ENCODE data around the gene MYH15.
"Not testable (repeated sequence)": the region's sequence is repeated elsewhere in the genome, so short reads cannot be mapped to it uniquely, and the experiment has no call there.

DNA sequence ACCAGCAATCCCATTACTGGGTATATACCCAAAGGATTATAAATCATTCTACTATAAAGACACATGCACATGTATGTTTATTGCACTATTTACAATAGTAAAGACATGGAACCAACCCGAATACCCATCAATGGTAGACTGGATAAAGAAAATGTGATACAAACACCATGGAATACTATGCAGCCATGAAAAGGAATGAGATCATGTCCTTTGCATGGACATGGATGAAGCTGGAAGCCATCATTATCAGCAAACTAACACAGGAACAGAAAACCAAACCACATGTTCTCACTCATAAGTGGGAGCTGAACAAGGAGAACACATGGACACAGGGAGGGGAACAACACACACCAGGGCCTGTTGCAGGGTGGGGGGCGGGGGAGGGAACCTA is 131.4 kb downstream of the MYH15 start:
- TF ChIP-seq, protein P1, sequence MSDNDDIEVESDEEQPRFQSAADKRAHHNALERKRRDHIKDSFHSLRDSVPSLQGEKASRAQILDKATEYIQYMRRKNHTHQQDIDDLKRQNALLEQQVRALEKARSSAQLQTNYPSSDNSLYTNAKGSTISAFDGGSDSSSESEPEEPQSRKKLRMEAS (IDR thresholded peaks at IDR 0.05), result not testable (repeated sequence)
- not testable (repeated sequence) for TF ChIP-seq EP300 (IDR thresholded peaks at IDR 0.05; ENCODE audit: borderline replicate concordance in 1 of 2, low read depth in 2 of 2, low read length in 2 of 2); HDAC2 (IDR thresholded peaks at IDR 0.05; ENCODE audit: borderline replicate concordance in 1 of 2, low read depth in 2 of 2, low read length in 2 of 2); JUND (IDR thresholded peaks at IDR 0.05; ENCODE audit: low read length); SP1 (IDR thresholded peaks at IDR 0.05; ENCODE audit: low read depth, low read length); POLR2AphosphoS5 (IDR thresholded peaks at IDR 0.05; ENCODE audit: low read depth, low read length); RXRA (IDR thresholded peaks at IDR 0.05; ENCODE audit: insufficient read depth, low read depth, low read length); CEBPB (IDR thresholded peaks at IDR 0.05; ENCODE audit: low read depth, low read length); POLR2A (IDR thresholded peaks at IDR 0.05; ENCODE audit: control extremely low read depth in 1 of 2, low read depth in 2 of 2, low read length in 2 of 2)
- TF ChIP-seq, protein P2, sequence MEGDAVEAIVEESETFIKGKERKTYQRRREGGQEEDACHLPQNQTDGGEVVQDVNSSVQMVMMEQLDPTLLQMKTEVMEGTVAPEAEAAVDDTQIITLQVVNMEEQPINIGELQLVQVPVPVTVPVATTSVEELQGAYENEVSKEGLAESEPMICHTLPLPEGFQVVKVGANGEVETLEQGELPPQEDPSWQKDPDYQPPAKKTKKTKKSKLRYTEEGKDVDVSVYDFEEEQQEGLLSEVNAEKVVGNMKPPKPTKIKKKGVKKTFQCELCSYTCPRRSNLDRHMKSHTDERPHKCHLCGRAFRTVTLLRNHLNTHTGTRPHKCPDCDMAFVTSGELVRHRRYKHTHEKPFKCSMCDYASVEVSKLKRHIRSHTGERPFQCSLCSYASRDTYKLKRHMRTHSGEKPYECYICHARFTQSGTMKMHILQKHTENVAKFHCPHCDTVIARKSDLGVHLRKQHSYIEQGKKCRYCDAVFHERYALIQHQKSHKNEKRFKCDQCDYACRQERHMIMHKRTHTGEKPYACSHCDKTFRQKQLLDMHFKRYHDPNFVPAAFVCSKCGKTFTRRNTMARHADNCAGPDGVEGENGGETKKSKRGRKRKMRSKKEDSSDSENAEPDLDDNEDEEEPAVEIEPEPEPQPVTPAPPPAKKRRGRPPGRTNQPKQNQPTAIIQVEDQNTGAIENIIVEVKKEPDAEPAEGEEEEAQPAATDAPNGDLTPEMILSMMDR (IDR thresholded peaks at IDR 0.05; ENCODE audit: control extremely low read depth in 1 of 3, insufficient read depth in 1 of 3, low read depth in 1 of 3, low read length in 3 of 3), result not testable (repeated sequence)
- TF ChIP-seq, protein P3, sequence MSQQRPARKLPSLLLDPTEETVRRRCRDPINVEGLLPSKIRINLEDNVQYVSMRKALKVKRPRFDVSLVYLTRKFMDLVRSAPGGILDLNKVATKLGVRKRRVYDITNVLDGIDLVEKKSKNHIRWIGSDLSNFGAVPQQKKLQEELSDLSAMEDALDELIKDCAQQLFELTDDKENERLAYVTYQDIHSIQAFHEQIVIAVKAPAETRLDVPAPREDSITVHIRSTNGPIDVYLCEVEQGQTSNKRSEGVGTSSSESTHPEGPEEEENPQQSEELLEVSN (IDR thresholded peaks at IDR 0.05), result not testable (repeated sequence)
- TF ChIP-seq, protein P4, sequence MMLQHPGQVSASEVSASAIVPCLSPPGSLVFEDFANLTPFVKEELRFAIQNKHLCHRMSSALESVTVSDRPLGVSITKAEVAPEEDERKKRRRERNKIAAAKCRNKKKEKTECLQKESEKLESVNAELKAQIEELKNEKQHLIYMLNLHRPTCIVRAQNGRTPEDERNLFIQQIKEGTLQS (IDR thresholded peaks at IDR 0.05; ENCODE audit: insufficient read depth, low read depth, low read length), result not testable (repeated sequence)
- TF ChIP-seq, protein P5, sequence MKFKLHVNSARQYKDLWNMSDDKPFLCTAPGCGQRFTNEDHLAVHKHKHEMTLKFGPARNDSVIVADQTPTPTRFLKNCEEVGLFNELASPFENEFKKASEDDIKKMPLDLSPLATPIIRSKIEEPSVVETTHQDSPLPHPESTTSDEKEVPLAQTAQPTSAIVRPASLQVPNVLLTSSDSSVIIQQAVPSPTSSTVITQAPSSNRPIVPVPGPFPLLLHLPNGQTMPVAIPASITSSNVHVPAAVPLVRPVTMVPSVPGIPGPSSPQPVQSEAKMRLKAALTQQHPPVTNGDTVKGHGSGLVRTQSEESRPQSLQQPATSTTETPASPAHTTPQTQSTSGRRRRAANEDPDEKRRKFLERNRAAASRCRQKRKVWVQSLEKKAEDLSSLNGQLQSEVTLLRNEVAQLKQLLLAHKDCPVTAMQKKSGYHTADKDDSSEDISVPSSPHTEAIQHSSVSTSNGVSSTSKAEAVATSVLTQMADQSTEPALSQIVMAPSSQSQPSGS (IDR thresholded peaks at IDR 0.05; ENCODE audit: low read length), result not testable (repeated sequence)
